GM19452 (cell line): ENCODE results near the gene SPN.
"Not testable (repeated sequence)": the region's sequence is repeated elsewhere in the genome, so short reads cannot be mapped to it uniquely, and the experiment has no call there.

Source experiments
- ATAC-seq: cut with Tn5 transposase; IDR thresholded peaks from one replicate; pipeline ENCODE4 v1.9.1; 2021; ENCODE audit not compliant: unreplicated experiment

Gene SPN

GRCh38 chr16:29663016-29663806 lies at the start of gene SPN:
Gene SPN (plus strand): TSS chr16:29663247. CDS start chr16:29663729, 482 bp downstream.
- ATAC-seq = no peak

DNA sequence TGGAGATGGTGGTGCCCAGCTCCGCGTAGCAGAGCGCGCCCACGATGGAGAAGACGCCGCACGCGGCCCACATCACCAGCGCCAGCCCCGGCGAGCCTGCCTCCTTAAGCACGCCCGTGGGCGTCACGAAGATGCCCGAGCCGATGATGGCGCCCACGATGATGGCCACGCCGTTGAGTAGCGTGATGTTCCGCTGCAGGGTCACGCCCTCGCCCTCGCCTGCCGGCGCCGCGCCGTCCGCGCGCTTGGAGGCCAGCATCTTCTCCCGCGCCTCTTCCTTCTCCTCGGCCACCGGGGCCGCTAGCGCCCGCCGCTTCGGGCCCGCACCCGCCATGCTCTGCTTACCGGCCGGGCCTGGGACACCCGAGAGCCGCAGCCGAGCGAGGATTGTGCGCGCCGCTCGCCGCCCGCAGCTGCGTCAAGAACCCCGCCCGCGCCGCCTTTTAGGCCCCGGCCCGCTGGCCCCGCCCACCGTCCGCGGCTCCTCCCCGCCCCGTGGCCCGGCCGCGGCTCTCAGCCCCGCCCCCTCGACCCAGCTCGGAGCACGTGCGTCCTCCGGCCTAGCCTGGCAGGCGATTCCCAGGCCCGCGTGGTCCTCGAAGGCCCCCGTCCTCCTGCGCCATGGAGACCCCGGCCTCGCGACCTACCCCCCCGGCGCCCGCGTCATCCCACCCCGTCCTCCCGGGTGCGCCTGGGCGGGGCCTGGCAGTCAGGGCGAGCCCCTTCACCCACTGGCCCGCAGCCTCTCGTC lies 49.6 kb upstream of the SPN start:
- not testable (repeated sequence) for ATAC-seq

DNA sequence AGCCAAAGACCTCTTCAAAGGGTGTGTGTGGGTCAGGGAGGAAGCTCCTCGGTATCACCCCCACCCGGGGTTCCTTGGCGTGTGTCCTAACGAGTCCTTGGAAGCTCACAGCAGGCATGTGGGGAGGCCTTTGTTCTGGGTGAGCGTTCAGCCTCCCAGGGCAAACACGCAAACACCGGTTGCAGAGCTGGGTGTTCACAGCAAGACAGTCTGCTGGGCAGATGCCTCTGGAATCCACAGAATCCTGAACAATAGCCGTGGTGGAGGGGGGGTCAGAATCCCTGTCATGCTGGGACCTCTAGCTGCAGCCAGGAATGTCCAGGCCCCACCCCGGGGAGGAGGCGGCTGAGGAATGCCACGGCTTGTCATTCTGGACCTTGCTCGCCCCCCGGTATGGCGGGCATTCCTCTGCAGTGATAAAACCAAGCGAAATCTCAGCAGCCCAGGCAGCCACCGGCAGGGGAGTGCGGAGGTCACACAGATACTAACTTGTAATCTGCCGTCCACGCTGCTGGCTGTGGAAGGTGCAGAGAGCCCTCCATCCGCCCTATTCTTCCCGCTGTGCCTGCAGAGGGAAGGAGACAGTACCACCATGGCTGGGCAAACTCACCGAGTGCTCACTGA lies 48.2 kb upstream of the SPN start:
- ATAC-seq = not testable (repeated sequence)

DNA sequence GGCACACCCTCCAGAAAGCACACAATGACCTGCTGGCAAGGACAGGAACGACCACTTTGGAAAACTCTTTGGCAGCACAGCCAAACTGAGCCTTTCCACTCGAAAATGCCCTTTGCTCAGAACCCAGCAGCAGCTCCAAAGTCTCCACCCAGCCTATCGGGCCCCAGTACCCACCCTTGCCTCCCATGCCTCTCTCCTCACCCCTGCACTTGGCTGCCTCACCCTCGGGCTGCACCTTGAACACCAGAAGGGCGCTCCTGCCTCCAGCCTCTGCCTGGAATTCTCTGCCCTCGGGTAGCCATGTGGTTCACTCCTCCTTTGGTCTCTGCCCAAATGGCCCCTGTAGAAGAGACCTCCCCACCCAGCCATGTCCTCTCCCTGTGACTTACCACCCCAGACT lies 46.9 kb upstream of the SPN start:
- not testable (repeated sequence) for ATAC-seq

- ATAC-seq = not testable (repeated sequence)
Observed at GRCh38 chr16:29620591-29620990, 42.5 kb upstream of the SPN start.

DNA sequence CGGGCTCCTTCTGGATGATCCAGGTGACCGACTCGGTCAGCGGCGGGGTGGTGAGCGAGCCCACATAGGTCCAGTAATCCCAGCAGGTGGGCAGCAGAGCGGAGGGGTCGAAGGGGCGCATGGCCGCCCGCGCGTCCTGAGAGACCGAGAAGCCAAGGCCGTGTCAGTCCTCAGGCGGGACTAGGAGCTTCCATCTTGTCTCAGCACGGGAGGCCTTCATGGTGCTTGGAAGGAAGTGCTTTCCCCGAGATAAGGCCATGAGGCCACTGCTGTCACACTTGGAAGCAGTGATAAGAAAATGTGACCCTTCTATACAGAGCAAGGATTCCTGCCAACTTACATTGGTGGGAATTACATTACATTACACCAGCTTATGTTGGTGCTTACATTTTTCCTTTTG lies 40.3 kb upstream of the SPN start:
- not testable (repeated sequence) for ATAC-seq

DNA sequence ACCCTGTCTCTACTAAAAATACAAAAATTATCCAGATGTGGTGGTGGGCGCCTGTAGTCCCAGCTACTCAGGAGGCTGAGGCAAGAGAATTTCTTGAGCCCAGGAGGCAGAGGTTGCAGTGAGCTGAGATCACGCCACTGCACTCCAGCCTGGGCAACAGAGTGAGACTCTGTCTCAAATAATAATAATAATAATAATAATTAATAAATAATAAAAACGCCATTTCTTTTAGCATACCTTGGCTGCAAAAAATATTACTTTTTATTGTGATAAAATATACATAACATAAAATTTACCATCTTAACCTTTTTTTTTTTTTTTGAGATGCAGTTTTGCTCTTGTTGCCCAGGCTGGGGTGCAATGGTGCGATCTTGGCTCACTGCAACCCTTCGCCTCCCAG lies 39.8 kb upstream of the SPN start:
- ATAC-seq = not testable (repeated sequence)

DNA sequence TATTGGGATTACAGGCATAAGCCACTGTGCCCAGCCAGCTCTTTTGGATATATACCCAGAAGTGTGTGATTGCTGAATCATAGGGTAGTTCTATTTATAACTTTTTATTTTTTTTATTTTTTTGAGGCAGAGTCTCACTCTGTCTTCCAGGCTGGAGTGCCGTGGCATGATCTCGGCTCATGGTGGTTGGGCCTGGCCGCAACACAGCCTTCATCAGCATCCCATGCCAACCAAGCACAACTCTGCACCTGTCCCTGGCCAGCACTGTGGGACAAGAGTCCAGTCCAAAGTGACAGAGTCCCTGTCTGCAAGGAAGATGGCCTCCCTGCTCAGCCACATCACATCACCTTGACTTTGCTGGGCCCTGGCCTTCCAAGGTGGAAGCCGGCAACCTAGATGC lies 37.9 kb upstream of the SPN start:
- ATAC-seq = not testable (repeated sequence)

GRCh38 chr16:29626778-29627331 lies 36.2 kb upstream of the SPN start:
- ATAC-seq = peak; percentile 69

GRCh38 chr16:29627661-29628075 lies 35.4 kb upstream of the SPN start:
- ATAC-seq = not testable (repeated sequence)

- ATAC-seq = not testable (repeated sequence)
Observed at GRCh38 chr16:29628707-29629106, 34.3 kb upstream of the SPN start.

DNA sequence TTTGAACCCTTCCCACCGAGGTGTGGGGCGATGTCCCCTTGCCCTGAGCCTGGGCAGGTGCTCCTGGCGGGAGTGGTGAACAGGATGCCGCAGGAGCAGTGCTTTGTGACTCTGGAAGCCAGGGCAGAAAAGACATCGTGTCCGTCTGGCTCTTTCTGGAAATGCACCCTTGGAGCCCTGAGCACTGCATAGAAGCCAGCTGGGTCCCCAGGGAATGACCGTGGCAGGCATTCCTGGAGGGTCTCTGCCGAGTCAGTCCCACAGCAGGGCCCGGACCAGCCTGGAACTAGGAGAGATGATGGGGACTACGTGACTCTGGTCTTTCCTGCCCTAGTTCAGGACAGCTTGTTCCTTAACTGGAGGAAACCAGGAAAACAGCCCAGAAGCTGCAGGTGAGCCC lies 33.7 kb upstream of the SPN start:
- ATAC-seq = not testable (repeated sequence)

- not testable (repeated sequence) for ATAC-seq
Observed at GRCh38 chr16:29631658-29632057, 31.4 kb upstream of the SPN start.

- ATAC-seq = not testable (repeated sequence)
Observed at GRCh38 chr16:29635902-29636301, 27.1 kb upstream of the SPN start.

DNA sequence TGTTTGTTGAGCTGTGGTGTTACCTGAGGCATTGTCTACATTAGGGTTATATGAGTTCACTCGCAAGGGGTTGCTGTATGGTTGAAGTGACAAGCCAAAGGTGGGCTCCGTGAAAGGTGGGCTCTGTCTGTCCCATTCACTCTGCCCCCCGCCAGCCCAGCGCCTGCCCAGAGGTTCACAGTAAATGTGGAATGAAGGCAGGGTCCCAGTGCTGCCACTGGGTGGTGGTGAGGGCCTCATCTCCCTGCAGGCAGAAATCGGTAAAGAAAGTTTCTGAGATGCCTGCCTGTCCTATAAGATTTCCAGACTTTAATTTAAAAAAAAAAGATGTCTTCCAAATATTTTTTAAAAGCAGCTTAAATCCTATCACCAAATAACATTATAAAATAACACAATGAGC lies 26.7 kb upstream of the SPN start:
- not testable (repeated sequence) for ATAC-seq

DNA sequence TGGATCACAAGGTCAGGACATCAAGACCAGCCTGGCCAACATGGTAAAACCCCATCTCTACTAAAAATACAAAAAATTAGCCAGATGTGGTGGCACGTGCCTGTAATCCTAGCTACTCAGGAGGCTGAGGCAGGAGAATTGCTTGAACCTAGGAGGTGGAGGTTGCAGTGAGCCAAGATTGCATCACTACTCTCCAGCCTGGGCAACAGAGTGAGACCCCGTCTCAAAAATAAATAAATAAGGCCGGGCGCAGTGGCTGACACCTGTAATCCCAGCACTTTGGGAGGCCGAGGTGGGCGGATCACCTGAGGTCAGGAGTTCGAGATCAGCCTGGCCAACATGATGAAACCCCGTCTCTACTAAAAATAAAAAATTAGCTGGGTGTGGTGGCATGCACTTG lies 24.3 kb upstream of the SPN start:
- not testable (repeated sequence) for ATAC-seq

DNA sequence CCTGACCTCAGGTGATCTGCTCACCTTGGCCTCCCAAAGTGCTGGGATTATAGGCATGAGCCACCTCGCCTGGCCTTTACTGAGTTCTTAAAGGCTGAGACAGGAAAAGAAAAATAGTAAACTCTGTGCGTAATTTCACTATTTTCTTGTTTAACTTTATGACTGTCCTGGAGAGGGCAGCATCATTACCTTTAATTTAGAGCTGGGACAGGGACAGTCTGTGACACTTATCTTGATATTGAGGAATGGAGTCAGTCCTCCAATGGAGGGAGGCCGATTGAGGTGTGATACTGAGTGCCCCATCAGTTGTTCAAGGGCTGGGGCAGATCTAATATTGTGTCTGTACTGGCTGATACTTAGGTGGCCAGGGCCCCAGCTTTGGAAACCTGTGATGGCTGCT lies 21.5 kb upstream of the SPN start:
- no peak for ATAC-seq

- ATAC-seq = no peak
Observed at GRCh38 chr16:29643596-29643995, 19.5 kb upstream of the SPN start.

DNA sequence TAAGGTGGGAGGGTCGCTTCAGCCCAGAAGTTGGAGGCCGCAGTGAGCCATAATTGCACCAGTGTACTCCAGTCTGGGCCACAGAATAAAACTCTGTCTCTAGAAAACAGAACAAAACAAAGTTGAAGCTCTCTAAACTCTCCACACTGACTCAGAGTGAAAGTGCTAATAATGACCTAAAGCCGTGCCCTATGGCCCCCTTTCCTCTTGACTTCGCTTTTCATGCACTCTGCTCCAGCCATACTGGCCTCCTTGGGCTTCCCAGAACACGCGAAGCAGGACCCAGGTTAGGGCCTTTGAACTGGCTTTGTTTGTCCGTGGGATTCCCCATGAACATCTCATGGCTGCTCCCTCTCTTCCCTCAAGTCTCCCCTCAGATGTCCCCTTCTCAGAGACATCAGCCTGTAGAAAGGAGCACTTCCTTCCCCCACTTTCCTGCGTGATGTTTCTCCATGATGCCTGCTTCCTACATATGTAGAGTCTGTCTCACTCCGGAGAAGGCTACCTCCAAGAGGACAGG lies 18.6 kb upstream of the SPN start:
- ATAC-seq = peak; percentile 65

- ATAC-seq = no peak
Observed at GRCh38 chr16:29644973-29645693, 17.9 kb upstream of the SPN start.
